Stimulated activated CD8-positive, alpha-beta memory T cell treated with anti-CD3 and anti-CD28 coated beads, Interleukin-12 subunit alpha, Interleukin-12 subunit beta, amount 100 ng/mL, for 4 hours (primary cell): ENCODE measurements around the gene TOMM20.

Experiments
- DNase-seq: peaks from one replicate; pipeline ENCODE4 v3.0.0-alpha.2; 2020; ENCODE audit warnings: low read depth

Gene TOMM20

GRCh38 chr1:235060607-235061470, 67.8 kb downstream of the TOMM20 start:
- no peak for DNase-seq
